ENCODE data around the gene RASSF7.

Gene RASSF7

DNA sequence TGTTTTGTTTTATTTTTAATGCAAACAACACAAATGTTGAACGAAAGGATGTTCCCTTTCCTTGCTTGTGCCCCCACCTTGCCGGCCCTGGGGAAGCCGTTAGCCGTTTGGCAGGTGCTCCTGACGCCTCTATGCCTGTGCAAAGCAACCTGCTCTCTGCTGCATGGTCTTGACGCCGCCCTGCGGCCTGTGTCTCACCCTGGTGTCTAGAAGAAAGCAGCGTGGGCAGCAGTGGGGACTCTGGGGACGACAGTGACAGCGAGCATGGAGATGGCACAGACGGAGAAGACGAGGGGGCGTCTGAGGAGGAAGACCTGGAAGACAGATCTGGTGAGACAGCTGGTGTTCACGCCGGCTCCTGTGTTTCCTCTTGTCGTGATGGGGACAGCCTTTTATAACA is 21.0 kb downstream of the RASSF7 start:
- TF ChIP-seq, protein P1, sequence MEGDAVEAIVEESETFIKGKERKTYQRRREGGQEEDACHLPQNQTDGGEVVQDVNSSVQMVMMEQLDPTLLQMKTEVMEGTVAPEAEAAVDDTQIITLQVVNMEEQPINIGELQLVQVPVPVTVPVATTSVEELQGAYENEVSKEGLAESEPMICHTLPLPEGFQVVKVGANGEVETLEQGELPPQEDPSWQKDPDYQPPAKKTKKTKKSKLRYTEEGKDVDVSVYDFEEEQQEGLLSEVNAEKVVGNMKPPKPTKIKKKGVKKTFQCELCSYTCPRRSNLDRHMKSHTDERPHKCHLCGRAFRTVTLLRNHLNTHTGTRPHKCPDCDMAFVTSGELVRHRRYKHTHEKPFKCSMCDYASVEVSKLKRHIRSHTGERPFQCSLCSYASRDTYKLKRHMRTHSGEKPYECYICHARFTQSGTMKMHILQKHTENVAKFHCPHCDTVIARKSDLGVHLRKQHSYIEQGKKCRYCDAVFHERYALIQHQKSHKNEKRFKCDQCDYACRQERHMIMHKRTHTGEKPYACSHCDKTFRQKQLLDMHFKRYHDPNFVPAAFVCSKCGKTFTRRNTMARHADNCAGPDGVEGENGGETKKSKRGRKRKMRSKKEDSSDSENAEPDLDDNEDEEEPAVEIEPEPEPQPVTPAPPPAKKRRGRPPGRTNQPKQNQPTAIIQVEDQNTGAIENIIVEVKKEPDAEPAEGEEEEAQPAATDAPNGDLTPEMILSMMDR (conservative IDR thresholded peaks at IDR 0.05; ENCODE audit: low read depth, low read length), result no peak
- Histone ChIP-seq H3K27me3 (ENCODE audit: insufficient read depth, low read depth) (no peaks in the 10 kb centered on the region), H3K4me2 (no peak overlapping the region), H3K4me3 (IDR thresholded peaks at IDR 0.05; ENCODE audit: insufficient read depth, low read depth, low read length) (no peak overlapping the region), H3K4me1 (ENCODE audit: low read depth, poor library complexity, severe bottlenecking) (peaks cover 29% of the 10 kb centered on the region), H4K20me1 (ENCODE audit: insufficient read depth) (peaks cover 50% of the 10 kb centered on the region), H3K27ac (no peak overlapping the region), H2AFZ (ENCODE audit: low read depth) (no peak overlapping the region), H3K36me3 (ENCODE audit: insufficient read depth) (no peaks in the 10 kb centered on the region), H3K9ac (no peak overlapping the region), H3K79me2 (ENCODE audit: insufficient read depth, low read depth) (peaks cover 73% of the 10 kb centered on the region)

DNA sequence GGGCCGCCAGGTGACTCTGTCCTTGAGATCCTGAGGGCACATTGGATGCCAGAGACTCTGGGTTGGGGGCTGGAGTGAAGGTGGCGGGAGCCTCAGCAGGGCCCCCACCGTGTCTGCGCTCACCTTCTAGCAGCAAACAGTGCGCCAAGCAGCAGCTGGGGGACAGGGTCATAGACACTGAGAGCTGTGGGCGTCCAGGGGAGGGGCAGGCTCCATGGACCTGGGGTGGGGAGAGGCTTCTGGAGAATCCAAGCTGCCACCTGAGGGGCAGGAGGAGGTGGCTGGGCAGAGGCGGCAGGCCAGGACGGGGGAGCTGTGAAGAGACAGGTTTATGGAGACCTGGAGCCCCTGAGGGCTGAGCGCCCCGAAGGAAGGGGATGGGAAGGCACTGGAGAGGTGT is 23.5 kb downstream of the RASSF7 start:
- no peaks in the 10 kb centered on the region for H3K36me3 ChIP-seq (ENCODE audit: insufficient read depth)
- peaks cover 27% of the 10 kb centered on the region for H4K20me1 ChIP-seq (ENCODE audit: insufficient read depth)

DNA sequence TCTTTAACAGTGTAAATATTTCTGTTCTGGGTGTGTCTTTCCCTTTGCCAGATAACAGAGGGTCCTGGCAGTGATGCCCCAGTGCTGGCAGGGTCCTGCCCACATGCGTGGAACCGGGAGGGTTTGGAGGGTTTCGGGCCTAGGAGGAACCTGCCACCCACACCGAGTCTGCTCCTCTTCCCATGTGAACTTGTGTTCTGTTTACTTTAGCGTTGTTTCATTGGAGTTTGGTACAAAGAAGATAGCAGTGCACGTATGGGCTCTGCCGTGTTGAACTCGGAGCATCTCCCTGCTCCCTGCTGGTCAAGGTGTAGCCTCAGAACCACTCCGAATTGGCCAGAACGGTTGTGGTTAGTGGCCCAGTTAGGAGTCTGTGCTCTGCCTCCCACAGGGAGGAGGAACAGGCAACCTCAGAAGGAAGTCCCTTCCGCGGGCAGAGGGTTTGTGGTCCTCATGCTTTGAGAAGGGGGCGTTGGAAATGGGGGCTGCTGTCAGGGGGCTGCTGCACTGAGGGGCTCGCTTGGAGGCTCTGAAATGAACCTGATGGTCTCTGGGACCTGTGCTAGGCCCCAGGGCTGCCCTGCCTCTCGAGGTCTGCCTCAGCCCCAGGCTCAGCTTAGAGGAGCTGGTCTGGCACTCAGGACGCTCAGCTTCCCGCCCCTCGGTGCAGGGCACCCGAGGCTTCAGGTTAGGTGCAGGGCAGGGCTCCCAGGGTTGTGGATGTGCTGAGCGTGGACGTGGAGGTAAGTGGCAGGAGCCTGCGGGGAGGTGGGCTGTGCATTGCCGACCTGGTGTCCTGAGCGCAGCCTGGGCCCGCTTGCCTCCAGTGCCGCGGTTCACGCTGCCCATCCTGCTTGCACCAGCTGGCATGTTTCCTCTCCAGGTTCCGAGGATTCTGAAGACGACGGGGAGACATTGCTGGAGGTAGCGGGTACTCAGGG is 25.9 kb downstream of the RASSF7 start:
- H3K4me3 ChIP-seq (IDR thresholded peaks at IDR 0.05; ENCODE audit: insufficient read depth, low read depth, low read length), result no peak overlapping the region
- H3K4me1 ChIP-seq (ENCODE audit: low read depth, poor library complexity, severe bottlenecking), result peaks cover 23% of the 10 kb centered on the region
- H3K36me3 ChIP-seq (ENCODE audit: insufficient read depth), result no peaks in the 10 kb centered on the region
- H4K20me1 ChIP-seq (ENCODE audit: insufficient read depth), result 0 out of 2 replicates have a peak, but pooled peaks cover 5% of the 10 kb centered on the region
- H3K27ac ChIP-seq, result peak overlapping the region; percentile 18; the same call in 1 of the 2 replicates
- H2AFZ ChIP-seq (ENCODE audit: low read depth), result no peak overlapping the region
- peaks cover 33% of the 10 kb centered on the region for H3K79me2 ChIP-seq (ENCODE audit: insufficient read depth, low read depth)
- H3K9ac ChIP-seq, result no peak overlapping the region
- TF ChIP-seq, protein P1 (conservative IDR thresholded peaks at IDR 0.05; ENCODE audit: low read depth, low read length), result no peak
- no peaks in the 10 kb centered on the region for H3K27me3 ChIP-seq (ENCODE audit: insufficient read depth, low read depth)
- H3K4me2 ChIP-seq, result no peak overlapping the region

More for the DNA sequence above, 23.5 kb downstream of the RASSF7 start:
- no peak overlapping the region for H3K27ac ChIP-seq
- H3K9ac ChIP-seq, result no peak overlapping the region
- H3K4me3 ChIP-seq (IDR thresholded peaks at IDR 0.05; ENCODE audit: insufficient read depth, low read depth, low read length), result no peak overlapping the region
- H3K27me3 ChIP-seq (ENCODE audit: insufficient read depth, low read depth), result no peaks in the 10 kb centered on the region
- H3K79me2 ChIP-seq (ENCODE audit: insufficient read depth, low read depth), result peaks cover 54% of the 10 kb centered on the region
- H3K4me2 ChIP-seq, result no peak overlapping the region
- H3K4me1 ChIP-seq (ENCODE audit: low read depth, poor library complexity, severe bottlenecking), result peaks cover 24% of the 10 kb centered on the region
- H2AFZ ChIP-seq (ENCODE audit: low read depth), result no peak overlapping the region
- TF ChIP-seq, protein P1 (conservative IDR thresholded peaks at IDR 0.05; ENCODE audit: low read depth, low read length), result no peak

DNA sequence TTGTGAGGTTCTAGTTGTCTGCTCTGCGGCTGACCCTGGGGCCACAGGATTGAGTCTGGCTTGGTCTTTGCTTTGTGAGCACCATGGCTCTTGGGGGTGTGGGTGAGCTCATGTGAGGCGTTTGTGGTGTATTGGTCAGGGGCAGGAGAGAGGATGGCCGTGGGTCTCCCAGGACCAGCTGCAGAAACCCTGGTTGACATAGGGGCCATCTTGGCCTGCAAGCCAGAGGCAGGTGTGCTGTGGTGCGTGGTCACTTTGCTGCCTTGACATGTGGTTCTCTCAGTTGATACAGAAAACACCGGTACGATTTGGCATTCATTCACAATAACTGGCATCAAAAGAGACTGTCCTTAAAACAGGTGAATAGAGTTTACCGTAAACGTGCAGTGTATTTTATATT is 26.8 kb downstream of the RASSF7 start:
- H3K36me3 ChIP-seq (ENCODE audit: insufficient read depth), result no peaks in the 10 kb centered on the region
- peak overlapping the region; percentile 18; the same call in 1 of the 2 replicates for H3K27ac ChIP-seq

More for the DNA sequence above, 26.8 kb downstream of the RASSF7 start:
- Histone ChIP-seq H4K20me1 (ENCODE audit: insufficient read depth) (no peaks in the 10 kb centered on the region), H3K27me3 (ENCODE audit: insufficient read depth, low read depth) (no peaks in the 10 kb centered on the region), H3K4me3 (IDR thresholded peaks at IDR 0.05; ENCODE audit: insufficient read depth, low read depth, low read length) (no peak overlapping the region), H3K79me2 (ENCODE audit: insufficient read depth, low read depth) (peaks cover 24% of the 10 kb centered on the region; the same call in 1 of the 2 replicates), H3K4me2 (no peak overlapping the region; the same call in 1 of the 2 replicates), H3K9ac (no peak overlapping the region), H3K4me1 (ENCODE audit: low read depth, poor library complexity, severe bottlenecking) (peaks cover 23% of the 10 kb centered on the region), H2AFZ (ENCODE audit: low read depth) (no peak overlapping the region)
- TF ChIP-seq, protein P1 (conservative IDR thresholded peaks at IDR 0.05; ENCODE audit: low read depth, low read length), result no peak
